Coronary artery (tissue), 2 donors: ENCODE measurements around the gene RAD17.
"Not testable (repeated sequence)": the region's sequence is repeated elsewhere in the genome, so short reads cannot be mapped to it uniquely, and the experiment has no call there.

Source experiments
- DNase-seq: peaks from one replicate; pipeline ENCODE4 v3.0.0-alpha.2; 2017; ENCODE audit warnings: low spot score
- H3K27ac ChIP-seq, 2 donors: fragments of 200-600 bp; sonication (generic); one replicate each; pipeline ENCODE4 v1.5.1; 2016 to 2019
- H3K4me3 ChIP-seq: fragments of 200-600 bp; sonication (generic); 2 replicates; pipeline ENCODE4 v1.5.1; 2016; ENCODE audit warnings: mild to moderate bottlenecking, moderate library complexity
- TF ChIP-seq, protein P1 (sequence below): fragments of 200-600 bp; sonication (generic); IDR thresholded peaks from one replicate; pipeline ENCODE4 v1.5.1; 2019; ENCODE audit warnings: antibody characterized with exemption

RAD17 gene

DNA sequence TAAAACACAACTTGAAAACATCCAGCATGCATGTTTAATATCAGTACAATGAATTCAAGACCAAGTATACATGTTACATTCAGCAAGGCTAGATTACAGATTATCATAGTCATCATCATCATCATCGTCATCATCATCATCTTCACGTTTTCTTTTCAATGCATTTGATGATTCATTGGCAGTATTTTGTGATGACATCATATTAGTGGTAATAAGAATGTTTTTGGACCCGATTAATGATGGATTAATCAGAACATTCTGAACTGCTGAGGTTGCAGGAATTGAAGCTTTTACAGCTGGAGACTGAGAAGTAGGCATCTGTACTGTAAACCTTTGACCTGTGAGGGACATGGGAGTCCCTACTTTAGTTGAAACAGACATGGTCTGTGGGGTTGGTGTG lies 4.8 kb upstream of the RAD17 start:
- TF ChIP-seq, protein P1, sequence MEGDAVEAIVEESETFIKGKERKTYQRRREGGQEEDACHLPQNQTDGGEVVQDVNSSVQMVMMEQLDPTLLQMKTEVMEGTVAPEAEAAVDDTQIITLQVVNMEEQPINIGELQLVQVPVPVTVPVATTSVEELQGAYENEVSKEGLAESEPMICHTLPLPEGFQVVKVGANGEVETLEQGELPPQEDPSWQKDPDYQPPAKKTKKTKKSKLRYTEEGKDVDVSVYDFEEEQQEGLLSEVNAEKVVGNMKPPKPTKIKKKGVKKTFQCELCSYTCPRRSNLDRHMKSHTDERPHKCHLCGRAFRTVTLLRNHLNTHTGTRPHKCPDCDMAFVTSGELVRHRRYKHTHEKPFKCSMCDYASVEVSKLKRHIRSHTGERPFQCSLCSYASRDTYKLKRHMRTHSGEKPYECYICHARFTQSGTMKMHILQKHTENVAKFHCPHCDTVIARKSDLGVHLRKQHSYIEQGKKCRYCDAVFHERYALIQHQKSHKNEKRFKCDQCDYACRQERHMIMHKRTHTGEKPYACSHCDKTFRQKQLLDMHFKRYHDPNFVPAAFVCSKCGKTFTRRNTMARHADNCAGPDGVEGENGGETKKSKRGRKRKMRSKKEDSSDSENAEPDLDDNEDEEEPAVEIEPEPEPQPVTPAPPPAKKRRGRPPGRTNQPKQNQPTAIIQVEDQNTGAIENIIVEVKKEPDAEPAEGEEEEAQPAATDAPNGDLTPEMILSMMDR = no peak
- H3K4me3 ChIP-seq = no peak overlapping the region
- H3K27ac ChIP-seq = no peak overlapping the region
- DNase-seq = no peak

GRCh38 chr5:69367697-69368279 lies 1.8 kb upstream of the RAD17 start:
- TF ChIP-seq, protein P1 = no peak
- peak overlapping the region; percentile 99 for H3K4me3 ChIP-seq

DNA sequence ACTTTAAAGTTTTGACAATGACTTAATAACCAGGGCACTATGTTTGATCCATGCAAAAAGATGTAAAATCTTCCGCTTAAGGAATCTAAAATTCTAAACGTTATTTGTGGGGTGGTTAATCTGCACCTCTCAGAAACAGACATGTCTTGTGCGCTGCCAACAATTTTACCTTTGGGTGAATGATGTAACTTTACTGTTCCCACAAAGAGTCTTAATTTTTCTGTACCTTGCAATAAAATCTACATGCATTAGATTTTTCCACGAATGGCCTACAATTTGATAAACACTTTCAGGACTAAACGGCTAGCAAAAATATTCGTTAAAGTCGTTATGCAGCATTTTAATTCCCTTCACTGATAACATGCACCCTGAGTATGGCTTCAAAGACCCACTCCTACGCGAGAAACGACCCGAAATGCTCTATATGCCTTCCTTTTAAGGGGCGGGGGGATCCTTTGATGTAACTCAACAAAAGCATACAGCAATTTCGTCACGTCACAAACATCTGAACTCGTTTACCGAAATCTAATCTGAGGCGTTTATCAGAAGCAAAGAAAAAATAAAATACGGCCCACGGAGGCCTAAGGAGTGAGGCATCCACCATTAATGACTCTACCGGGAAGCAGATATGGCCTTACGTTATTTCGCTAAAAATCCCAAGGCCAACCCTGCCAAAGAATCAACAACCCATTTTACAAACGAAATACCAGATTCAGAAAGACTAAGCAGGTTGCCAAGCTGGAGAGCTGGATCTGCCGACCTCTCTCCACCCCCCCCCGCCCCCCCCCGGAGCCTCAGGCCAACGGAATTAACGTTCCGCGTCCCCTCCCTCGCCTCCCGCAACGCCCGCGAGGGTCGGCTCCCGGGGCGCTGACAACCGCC lies 919 bp upstream of the RAD17 start:
- DNase-seq = no peak
- H3K27ac ChIP-seq = peak overlapping the region; percentile 96 to 99
- TF ChIP-seq, protein P1 = no peak

More at GRCh38 chr5:69367697-69368279, 1.8 kb upstream of the RAD17 start:
- no peak for DNase-seq
- H3K27ac ChIP-seq = peak overlapping the region in 1 of 2 donors; percentile 96

DNA sequence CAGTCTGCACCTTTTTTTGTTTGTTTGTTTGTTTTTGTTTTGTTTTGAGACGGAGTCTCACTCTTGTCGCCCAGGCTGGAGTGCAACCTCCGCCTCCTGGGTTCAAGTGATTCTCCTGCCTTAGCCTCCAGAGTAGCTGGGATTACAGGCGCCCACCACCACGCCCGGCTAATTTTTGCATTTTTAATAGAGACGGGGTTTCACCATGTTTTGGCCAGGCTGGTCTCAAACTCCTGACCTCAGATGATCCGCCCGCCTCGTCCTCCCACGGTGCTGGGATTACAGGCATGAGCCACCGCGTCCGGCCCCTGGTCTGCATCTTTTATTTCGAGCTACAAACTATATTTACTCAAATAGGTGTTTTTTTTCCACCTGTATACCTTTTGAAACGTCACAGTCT lies 717 bp downstream of the RAD17 start:
- DNase-seq = not testable (repeated sequence)
- H3K4me3 ChIP-seq = peak overlapping the region; percentile 99
- peak overlapping the region in 1 of 2 donors; percentile 96 for H3K27ac ChIP-seq

More for the DNA sequence above, 919 bp upstream of the RAD17 start:
- H3K4me3 ChIP-seq = peak overlapping the region; percentile 99

DNA sequence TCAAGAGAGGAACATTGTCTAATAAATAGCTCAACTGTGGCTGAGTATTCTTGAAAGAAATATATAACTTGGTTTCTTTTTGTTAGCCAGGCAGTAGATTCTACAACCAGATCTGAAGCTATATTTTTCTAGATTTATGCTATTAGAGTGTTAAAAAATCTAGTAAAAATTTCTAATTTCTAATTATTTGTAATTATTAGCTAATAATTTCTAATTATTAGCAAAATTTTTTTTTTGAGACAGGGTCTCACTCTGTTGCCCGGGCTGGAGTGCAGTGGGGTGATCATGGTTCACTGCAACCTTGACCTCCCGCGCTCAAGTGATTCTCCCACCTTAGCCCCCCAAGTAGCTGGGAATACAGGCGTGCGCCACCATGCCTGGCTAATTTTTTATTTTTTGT lies 2.8 kb downstream of the RAD17 start:
- Histone ChIP-seq H3K27ac (no peak overlapping the region), H3K4me3 (no peak overlapping the region)
- TF ChIP-seq, protein P1 = no peak
- DNase-seq = no peak

DNA sequence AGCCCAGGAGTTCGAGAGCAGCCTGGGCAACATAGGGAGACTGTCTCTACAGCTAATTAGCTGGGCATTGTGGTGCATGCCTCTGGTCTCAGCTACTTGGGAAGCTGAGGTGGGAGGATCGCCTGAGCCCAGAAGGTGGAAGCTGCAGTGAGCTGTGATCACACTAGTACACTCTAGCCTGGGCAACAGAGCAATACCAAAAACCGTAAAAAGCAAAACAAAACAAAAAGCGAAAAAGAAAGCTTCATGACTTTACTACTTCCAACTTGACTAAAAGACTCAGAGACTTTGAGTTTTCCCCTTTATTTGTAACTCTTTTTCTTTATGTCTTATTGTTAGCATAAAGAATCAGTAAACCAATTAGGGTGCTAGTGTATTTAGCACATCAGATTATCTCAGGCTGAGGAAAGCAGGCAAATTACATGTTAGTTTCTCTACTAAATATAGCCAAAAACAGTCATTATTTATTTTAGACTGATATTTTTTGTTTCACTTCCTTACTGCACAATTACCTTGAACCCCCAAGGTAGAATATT lies 5.4 kb downstream of the RAD17 start:
- Histone ChIP-seq H3K4me3 (no peak overlapping the region), H3K27ac (no peak overlapping the region)
- TF ChIP-seq, protein P1 = no peak
- no peak for DNase-seq

DNA sequence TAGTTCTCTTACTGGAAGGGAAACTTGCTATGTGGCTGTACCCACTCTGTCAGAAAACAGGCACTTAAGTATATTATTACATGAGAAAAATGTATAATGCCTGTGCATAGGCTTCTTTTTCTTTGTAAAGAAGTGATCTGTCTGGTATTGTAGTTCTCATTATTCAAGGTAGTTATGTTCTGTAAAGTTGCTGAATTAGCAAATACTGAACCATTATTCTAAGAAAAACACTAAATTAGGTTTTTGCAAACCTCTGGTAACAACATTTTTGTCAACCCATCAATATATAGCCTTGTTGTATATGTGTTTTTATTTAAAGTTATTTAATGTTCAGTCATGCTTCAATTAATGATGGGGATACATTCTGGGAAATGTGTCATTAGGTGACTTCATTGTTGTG lies 8.8 kb downstream of the RAD17 start:
- Histone ChIP-seq H3K27ac (no peak overlapping the region), H3K4me3 (no peak overlapping the region)
- TF ChIP-seq, protein P1 = no peak
- no peak for DNase-seq
